K562 (cell line): ENCODE measurements around the gene LRRC4B. TPM values are rescaled to one million over a fixed set of nuclear protein-coding genes. Genes with fewer than 3 reads are reported as not detected.

Source experiments
- polyA plus RNA-seq, 8 experiments: library from polyadenylated mRNA; depleted of rRNA in 4 of 8; stranded (reverse) in 5 of 8; unstranded in 3 of 8; fragments of >200 nt; fragmentation: Nextera tagmentation in 2 of 8; fragmentation: Illumina TruSeq in 1 of 8; extraction: Ambion mirVana in 2 of 8; extraction: Trizol in 1 of 8; gene quantifications; 2 replicates each; pipeline versions ENCODE4 v1.2.1 to v1.2.3, GENCODE V29; 2011 to 2014; ENCODE audit warnings: inconsistent platforms in 1 of 8, missing spikeins in 1 of 8
- total RNA-seq, 7 experiments: library from RNA; depleted of rRNA in 6 of 7; stranded (reverse); fragments of >200 nt in 6 of 7; fragmentation: Illumina TruSeq in 2 of 7; extraction: Trizol in 2 of 7; gene quantifications; 2 replicates each; pipeline versions ENCODE4 v1.2.1 to v1.2.3, GENCODE V29; 2011 to 2021; ENCODE audit warnings: low replicate concordance in 1 of 7
- TF ChIP-seq, protein P1 (sequence below): fragments of 450-650 bp; IDR thresholded peaks from 2 replicates; pipeline ENCODE4 v1.6.1; 2016; ENCODE audit warnings: mild to moderate bottlenecking, moderate library complexity

Gene LRRC4B
- total and polyA plus RNA-seq, 9 of the 15 experiments (the other 6 are each of a cell fraction or from before 2014, with no cell fraction given), result 0.18 to 9.6 (median 2.9) TPM; not detected in 2

DNA sequence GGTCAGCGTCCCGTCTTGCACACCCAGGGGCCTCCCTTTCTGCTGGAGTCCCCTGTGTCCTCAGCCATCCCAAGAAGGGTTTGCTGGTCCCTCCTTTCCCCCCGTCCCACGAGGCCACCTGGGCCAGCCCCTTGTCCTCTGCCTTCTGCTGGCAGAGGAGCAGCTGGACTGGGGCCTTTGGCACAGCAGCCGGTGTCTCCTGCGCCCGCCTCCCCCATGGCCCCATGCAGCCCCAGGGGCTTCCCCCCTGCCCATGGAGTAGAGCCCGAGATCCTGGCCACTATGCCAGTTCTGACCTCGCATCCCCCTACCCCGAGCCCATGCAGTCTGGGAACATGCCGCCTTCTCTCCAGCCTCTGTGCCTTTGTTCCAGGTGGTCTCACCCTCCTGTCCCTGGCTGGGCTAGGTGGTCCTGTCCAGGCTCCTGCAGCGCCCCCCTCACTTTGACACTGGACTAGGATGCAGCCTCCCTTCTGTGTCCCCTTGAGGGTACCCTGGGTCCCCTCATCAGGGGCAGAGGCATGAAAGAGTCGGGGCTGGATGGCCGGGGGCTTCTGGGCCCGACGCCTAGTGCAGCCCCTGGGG lies 85.9 kb downstream of the LRRC4B start (continued):
- TF ChIP-seq, protein P1, sequence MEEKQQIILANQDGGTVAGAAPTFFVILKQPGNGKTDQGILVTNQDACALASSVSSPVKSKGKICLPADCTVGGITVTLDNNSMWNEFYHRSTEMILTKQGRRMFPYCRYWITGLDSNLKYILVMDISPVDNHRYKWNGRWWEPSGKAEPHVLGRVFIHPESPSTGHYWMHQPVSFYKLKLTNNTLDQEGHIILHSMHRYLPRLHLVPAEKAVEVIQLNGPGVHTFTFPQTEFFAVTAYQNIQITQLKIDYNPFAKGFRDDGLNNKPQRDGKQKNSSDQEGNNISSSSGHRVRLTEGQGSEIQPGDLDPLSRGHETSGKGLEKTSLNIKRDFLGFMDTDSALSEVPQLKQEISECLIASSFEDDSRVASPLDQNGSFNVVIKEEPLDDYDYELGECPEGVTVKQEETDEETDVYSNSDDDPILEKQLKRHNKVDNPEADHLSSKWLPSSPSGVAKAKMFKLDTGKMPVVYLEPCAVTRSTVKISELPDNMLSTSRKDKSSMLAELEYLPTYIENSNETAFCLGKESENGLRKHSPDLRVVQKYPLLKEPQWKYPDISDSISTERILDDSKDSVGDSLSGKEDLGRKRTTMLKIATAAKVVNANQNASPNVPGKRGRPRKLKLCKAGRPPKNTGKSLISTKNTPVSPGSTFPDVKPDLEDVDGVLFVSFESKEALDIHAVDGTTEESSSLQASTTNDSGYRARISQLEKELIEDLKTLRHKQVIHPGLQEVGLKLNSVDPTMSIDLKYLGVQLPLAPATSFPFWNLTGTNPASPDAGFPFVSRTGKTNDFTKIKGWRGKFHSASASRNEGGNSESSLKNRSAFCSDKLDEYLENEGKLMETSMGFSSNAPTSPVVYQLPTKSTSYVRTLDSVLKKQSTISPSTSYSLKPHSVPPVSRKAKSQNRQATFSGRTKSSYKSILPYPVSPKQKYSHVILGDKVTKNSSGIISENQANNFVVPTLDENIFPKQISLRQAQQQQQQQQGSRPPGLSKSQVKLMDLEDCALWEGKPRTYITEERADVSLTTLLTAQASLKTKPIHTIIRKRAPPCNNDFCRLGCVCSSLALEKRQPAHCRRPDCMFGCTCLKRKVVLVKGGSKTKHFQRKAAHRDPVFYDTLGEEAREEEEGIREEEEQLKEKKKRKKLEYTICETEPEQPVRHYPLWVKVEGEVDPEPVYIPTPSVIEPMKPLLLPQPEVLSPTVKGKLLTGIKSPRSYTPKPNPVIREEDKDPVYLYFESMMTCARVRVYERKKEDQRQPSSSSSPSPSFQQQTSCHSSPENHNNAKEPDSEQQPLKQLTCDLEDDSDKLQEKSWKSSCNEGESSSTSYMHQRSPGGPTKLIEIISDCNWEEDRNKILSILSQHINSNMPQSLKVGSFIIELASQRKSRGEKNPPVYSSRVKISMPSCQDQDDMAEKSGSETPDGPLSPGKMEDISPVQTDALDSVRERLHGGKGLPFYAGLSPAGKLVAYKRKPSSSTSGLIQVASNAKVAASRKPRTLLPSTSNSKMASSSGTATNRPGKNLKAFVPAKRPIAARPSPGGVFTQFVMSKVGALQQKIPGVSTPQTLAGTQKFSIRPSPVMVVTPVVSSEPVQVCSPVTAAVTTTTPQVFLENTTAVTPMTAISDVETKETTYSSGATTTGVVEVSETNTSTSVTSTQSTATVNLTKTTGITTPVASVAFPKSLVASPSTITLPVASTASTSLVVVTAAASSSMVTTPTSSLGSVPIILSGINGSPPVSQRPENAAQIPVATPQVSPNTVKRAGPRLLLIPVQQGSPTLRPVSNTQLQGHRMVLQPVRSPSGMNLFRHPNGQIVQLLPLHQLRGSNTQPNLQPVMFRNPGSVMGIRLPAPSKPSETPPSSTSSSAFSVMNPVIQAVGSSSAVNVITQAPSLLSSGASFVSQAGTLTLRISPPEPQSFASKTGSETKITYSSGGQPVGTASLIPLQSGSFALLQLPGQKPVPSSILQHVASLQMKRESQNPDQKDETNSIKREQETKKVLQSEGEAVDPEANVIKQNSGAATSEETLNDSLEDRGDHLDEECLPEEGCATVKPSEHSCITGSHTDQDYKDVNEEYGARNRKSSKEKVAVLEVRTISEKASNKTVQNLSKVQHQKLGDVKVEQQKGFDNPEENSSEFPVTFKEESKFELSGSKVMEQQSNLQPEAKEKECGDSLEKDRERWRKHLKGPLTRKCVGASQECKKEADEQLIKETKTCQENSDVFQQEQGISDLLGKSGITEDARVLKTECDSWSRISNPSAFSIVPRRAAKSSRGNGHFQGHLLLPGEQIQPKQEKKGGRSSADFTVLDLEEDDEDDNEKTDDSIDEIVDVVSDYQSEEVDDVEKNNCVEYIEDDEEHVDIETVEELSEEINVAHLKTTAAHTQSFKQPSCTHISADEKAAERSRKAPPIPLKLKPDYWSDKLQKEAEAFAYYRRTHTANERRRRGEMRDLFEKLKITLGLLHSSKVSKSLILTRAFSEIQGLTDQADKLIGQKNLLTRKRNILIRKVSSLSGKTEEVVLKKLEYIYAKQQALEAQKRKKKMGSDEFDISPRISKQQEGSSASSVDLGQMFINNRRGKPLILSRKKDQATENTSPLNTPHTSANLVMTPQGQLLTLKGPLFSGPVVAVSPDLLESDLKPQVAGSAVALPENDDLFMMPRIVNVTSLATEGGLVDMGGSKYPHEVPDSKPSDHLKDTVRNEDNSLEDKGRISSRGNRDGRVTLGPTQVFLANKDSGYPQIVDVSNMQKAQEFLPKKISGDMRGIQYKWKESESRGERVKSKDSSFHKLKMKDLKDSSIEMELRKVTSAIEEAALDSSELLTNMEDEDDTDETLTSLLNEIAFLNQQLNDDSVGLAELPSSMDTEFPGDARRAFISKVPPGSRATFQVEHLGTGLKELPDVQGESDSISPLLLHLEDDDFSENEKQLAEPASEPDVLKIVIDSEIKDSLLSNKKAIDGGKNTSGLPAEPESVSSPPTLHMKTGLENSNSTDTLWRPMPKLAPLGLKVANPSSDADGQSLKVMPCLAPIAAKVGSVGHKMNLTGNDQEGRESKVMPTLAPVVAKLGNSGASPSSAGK, result no peak
